IMR-90 (cell line): ENCODE data around the gene MAGED2. TPM values are rescaled to one million over a fixed set of nuclear protein-coding genes. Genes with fewer than 3 reads are reported as not detected.

Source experiments
- ATAC-seq: fragments of 200-7000 bp; cut with Tn5 transposase; 2 replicates; pipeline ENCODE4 v1.9.1; 2020; ENCODE audit warnings: low read depth, mild to moderate bottlenecking, moderate library complexity
- BruUV-seq: library from RNA; stranded (reverse); fragments of 400-500 nt; replicated peaks from 2 replicates; lab custom pipeline; 2021; lab: Mats Ljungman, UMichigan
- CTCF ChIA-PET: fragments of 300-600 bp; formaldehyde crosslinking; extraction: SDS; loops from one replicate; lab custom pipeline; 2021; ENCODE audit warnings: antibody characterized with exemption; lab: Yijun Ruan, JAX
- POLR2A ChIA-PET: fragments of 300-600 bp; sonication (Branson Sonifier 250); formaldehyde crosslinking; loops from one replicate; lab custom pipeline; 2022; ENCODE audit warnings: antibody characterized with exemption; ENCODE audit not compliant: unreplicated experiment; lab: Charles Lee
- DNase-seq: peaks from one replicate; pipeline ENCODE4 v3.0.0; 2013
- H2AFZ ChIP-seq: replicated peaks from 2 replicates; pipeline ENCODE3; 2013; ENCODE audit warnings: low read length, mild to moderate bottlenecking; ENCODE audit not compliant: poor library complexity
- H2AK5ac ChIP-seq: 2 replicates; pipeline ENCODE4 v1.6.1; 2013; ENCODE audit warnings: low read depth, low read length, inconsistent platforms
- H2AK9ac ChIP-seq: replicated peaks from 2 replicates; pipeline ENCODE3; 2013; ENCODE audit warnings: mild to moderate bottlenecking, low read depth, low read length, moderate library complexity; ENCODE audit not compliant: poor library complexity
- H2BK120ac ChIP-seq: 2 replicates; pipeline ENCODE4 v1.6.1; 2013; ENCODE audit warnings: low read depth, low read length, inconsistent platforms
- H2BK15ac ChIP-seq: 3 replicates; pipeline ENCODE4 v1.6.1; 2013; ENCODE audit warnings: low read depth, low read length, inconsistent platforms
- H2BK20ac ChIP-seq: 2 replicates; pipeline ENCODE4 v1.6.1; 2013; ENCODE audit warnings: low read depth, mild to moderate bottlenecking, inconsistent platforms, low read length, moderate library complexity
- H2BK5ac ChIP-seq: 2 replicates; pipeline ENCODE4 v1.6.1; 2013; ENCODE audit warnings: mild to moderate bottlenecking, low read depth, low read length, inconsistent platforms; ENCODE audit not compliant: poor library complexity, severe bottlenecking
- H3K14ac ChIP-seq: replicated peaks from 2 replicates; pipeline ENCODE4 v1.6.1; 2013; ENCODE audit warnings: low read depth, low read length, inconsistent platforms
- H3K18ac ChIP-seq: 2 replicates; pipeline ENCODE4 v1.6.1; 2013; ENCODE audit warnings: low read depth, low read length, control low read depth
- H3K23ac ChIP-seq: 2 replicates; pipeline ENCODE4 v1.6.1; 2013; ENCODE audit warnings: low read depth, low read length, inconsistent platforms
- H3K27ac ChIP-seq: 2 replicates; pipeline ENCODE4 v1.5.1; 2013; ENCODE audit warnings: mild to moderate bottlenecking, control low read depth, low read length; ENCODE audit not compliant: insufficient read depth
- H3K27me3 ChIP-seq: 2 replicates; pipeline ENCODE4 v1.6.1; 2013; ENCODE audit warnings: low read length; ENCODE audit not compliant: control insufficient read depth, insufficient read depth
- H3K36me3 ChIP-seq: 2 replicates; pipeline ENCODE4 v1.6.1; 2013; ENCODE audit warnings: low read length, mixed read lengths; ENCODE audit not compliant: control insufficient read depth, insufficient read depth
- H3K4ac ChIP-seq: 2 replicates; pipeline ENCODE4 v1.6.1; 2013; ENCODE audit warnings: low read depth, low read length, inconsistent platforms
- H3K4me1 ChIP-seq: 2 replicates; pipeline ENCODE4 v1.6.1; 2013; ENCODE audit warnings: low read length, mixed read lengths; ENCODE audit not compliant: control insufficient read depth, insufficient read depth
- H3K4me2 ChIP-seq: 2 replicates; pipeline ENCODE4 v1.6.1; 2013; ENCODE audit warnings: low read depth, mild to moderate bottlenecking, control low read depth, low read length, moderate library complexity
- H3K4me3 ChIP-seq: 2 replicates; pipeline ENCODE4 v1.5.1; 2013; ENCODE audit warnings: low read depth, mild to moderate bottlenecking, control low read depth, low read length, moderate library complexity; ENCODE audit not compliant: insufficient read depth
- H3K56ac ChIP-seq: 2 replicates; pipeline ENCODE4 v1.6.1; 2013; ENCODE audit warnings: low read length, inconsistent platforms; ENCODE audit not compliant: insufficient read depth; ENCODE audit errors: extremely low read depth
- H3K79me1 ChIP-seq, 2 experiments: 2 replicates each; pipeline ENCODE4 v1.6.1; 2013; ENCODE audit warnings: low read length in 2 of 2, inconsistent platforms in 1 of 2, low read depth in 1 of 2
- H3K9ac ChIP-seq: 2 replicates; pipeline ENCODE4 v1.6.1; 2013; ENCODE audit warnings: low read depth, low read length, control low read depth
- H3K9me1 ChIP-seq: 2 replicates; pipeline ENCODE4 v1.6.1; 2013; ENCODE audit warnings: low read length, inconsistent platforms; ENCODE audit not compliant: insufficient read depth
- H3K9me3 ChIP-seq: 2 replicates; pipeline ENCODE4 v1.6.1; 2013; ENCODE audit warnings: low read length; ENCODE audit not compliant: control insufficient read depth, insufficient read depth
- H4K20me1 ChIP-seq: 2 replicates; pipeline ENCODE4 v1.6.1; 2013; ENCODE audit warnings: low read length, inconsistent platforms; ENCODE audit not compliant: insufficient read depth
- H4K5ac ChIP-seq: 2 replicates; pipeline ENCODE4 v1.6.1; 2013; ENCODE audit warnings: mild to moderate bottlenecking, low read depth, low read length, control low read depth
- H4K8ac ChIP-seq, 2 experiments: 2 replicates each; pipeline ENCODE4 v1.6.1; 2013; ENCODE audit warnings: low read depth in 2 of 2, low read length in 2 of 2, control low read depth in 1 of 2, inconsistent platforms in 1 of 2
- H4K91ac ChIP-seq: 2 replicates; pipeline ENCODE4 v1.6.1; 2013; ENCODE audit warnings: low read depth, low read length, inconsistent platforms; ENCODE audit not compliant: insufficient read depth
- BHLHE40 ChIP-seq: fragments of 150-350 bp; IDR thresholded peaks from 2 replicates; pipeline ENCODE4 v1.6.1; 2016; ENCODE audit warnings: mild to moderate bottlenecking, low read depth, low read length
- CEBPB ChIP-seq: IDR thresholded peaks from 2 replicates; pipeline ENCODE4 v1.6.1; 2012; ENCODE audit warnings: low read depth, low read length, improper control_type of control experiment
- CHD1 ChIP-seq: IDR thresholded peaks from 2 replicates; pipeline ENCODE4 v1.6.1; 2012; ENCODE audit warnings: low read depth, low read length, improper control_type of control experiment
- CTCF ChIP-seq: conservative IDR thresholded peaks from 2 replicates; pipeline ENCODE4 v1.5.1; 2012; ENCODE audit warnings: mild to moderate bottlenecking, low read depth, low read length, improper control_type of control experiment
- ELK1 ChIP-seq: fragments of 150-350 bp; IDR thresholded peaks from 2 replicates; pipeline ENCODE4 v1.6.1; 2016; ENCODE audit warnings: low read depth, mild to moderate bottlenecking, low read length, moderate library complexity, borderline replicate concordance
- FOS ChIP-seq: fragments of 150-350 bp; IDR thresholded peaks from 2 replicates; pipeline ENCODE4 v1.6.1; 2016; ENCODE audit warnings: low read depth, low read length
- MAFK ChIP-seq: IDR thresholded peaks from 2 replicates; pipeline ENCODE4 v1.6.1; 2012; ENCODE audit warnings: low read depth, low read length, improper control_type of control experiment
- MAZ ChIP-seq: IDR thresholded peaks from 2 replicates; pipeline ENCODE4 v1.6.1; 2012; ENCODE audit warnings: low read depth, mild to moderate bottlenecking, low read length, improper control_type of control experiment, moderate library complexity, borderline replicate concordance
- MXI1 ChIP-seq: IDR thresholded peaks from 2 replicates; pipeline ENCODE4 v1.6.1; 2012; ENCODE audit warnings: low read depth, mild to moderate bottlenecking, low read length, moderate library complexity, borderline replicate concordance
- NFE2L2 ChIP-seq: fragments of 150-350 bp; IDR thresholded peaks from 2 replicates; pipeline ENCODE4 v1.6.1; 2016; ENCODE audit warnings: low read depth, mild to moderate bottlenecking, low read length
- POLR2A ChIP-seq: IDR thresholded peaks from 2 replicates; pipeline ENCODE4 v1.6.1; 2012; ENCODE audit warnings: mild to moderate bottlenecking, low read depth, low read length
- RAD21 ChIP-seq: IDR thresholded peaks from 2 replicates; pipeline ENCODE4 v1.6.1; 2012; ENCODE audit warnings: low read length, improper control_type of control experiment
- RCOR1 ChIP-seq: IDR thresholded peaks from 2 replicates; pipeline ENCODE4 v1.6.1; 2012; ENCODE audit warnings: mild to moderate bottlenecking, low read length, improper control_type of control experiment; ENCODE audit not compliant: insufficient replicate concordance
- RFX5 ChIP-seq: IDR thresholded peaks from 2 replicates; pipeline ENCODE4 v1.8.0; 2012; ENCODE audit warnings: low read depth, mild to moderate bottlenecking, low read length, moderate library complexity
- SMC3 ChIP-seq: fragments of 150-350 bp; IDR thresholded peaks from 2 replicates; pipeline ENCODE4 v1.6.1; 2016; ENCODE audit warnings: low read depth, mild to moderate bottlenecking, antibody characterized with exemption, low read length, moderate library complexity
- USF2 ChIP-seq: fragments of 150-350 bp; IDR thresholded peaks from 2 replicates; pipeline ENCODE4 v1.6.1; 2017; ENCODE audit warnings: mild to moderate bottlenecking, antibody characterized with exemption, low read length, low read depth
- WGBS, 2 experiments: methylation state at CpG; one replicate each; pipeline versions ENCODE4 v1.1.5 to v1.1.7; 2013; ENCODE audit warnings: missing lambda C conversion rate in 2 of 2; ENCODE audit not compliant: insufficient read length in 1 of 2; ENCODE audit errors: extremely low coverage in 2 of 2; 5-methylcytosine and 5-hydroxymethylcytosine counted together
- dilution Hi-C: fragments of 300-500 bp; cut with HindIII; formaldehyde crosslinking; loops from one replicate; pipeline ENCODE4 v1.14.3; 2018; ENCODE audit warnings: low sequenced_read_pairs; ENCODE audit not compliant: unreplicated experiment
- in situ Hi-C: fragments of 300-500 bp; cut with MboI; formaldehyde crosslinking; loops from 3 replicates; pipeline ENCODE4 v1.14.3; 2019; ENCODE audit warnings: low sequenced_read_pairs, inconsistent platforms, mixed read lengths
- intact Hi-C: fragments of 100-400 bp; cut with micrococcal nuclease; formaldehyde crosslinking; loops from 2 replicates; pipeline ENCODE4 v1.10.0; 2022
- polyA plus RNA-seq, 3 experiments: library from polyadenylated mRNA; depleted of rRNA; stranded (reverse); fragments of >200 nt; gene quantifications; 2 replicates each; pipeline ENCODE4 v1.2.3, GENCODE V29; 2012; ENCODE audit warnings: low replicate concordance in 1 of 3
- total RNA-seq: library from RNA; depleted of rRNA; stranded (reverse); fragments of >200 nt; gene quantifications from 2 replicates; pipeline ENCODE4 v1.2.3, GENCODE V29; 2012

The MAGED2 gene
- total and polyA plus RNA-seq, 2 of the 4 experiments (the other 2 are of a cell fraction), result 301 to 341 TPM

- intact Hi-C loops (no loop called here), dilution Hi-C loops (no loop called here), in situ Hi-C loops (no loop called here)
- Histone ChIP-seq H3K4me2 (no peak overlapping the region), H2AFZ (no peak overlapping the region), H3K27ac (no peak overlapping the region), H3K4ac (no peak overlapping the region), H4K91ac (no peak overlapping the region), H3K4me3 (no peak overlapping the region), H2AK9ac (no peak overlapping the region), H2AK5ac (no peak overlapping the region), H3K9me1 (no peaks in the 10 kb centered on the region; the same call in 1 of the 2 replicates), H3K79me1 (no peaks in the 10 kb centered on the region), H4K8ac (no peak overlapping the region), H3K56ac (no peak overlapping the region), H2BK120ac (no peak overlapping the region), H3K36me3 (peaks cover 2% of the 10 kb centered on the region; the same call in 1 of the 2 replicates), H3K9ac (no peak overlapping the region), H3K9me3 (no peaks in the 10 kb centered on the region; the same call in 1 of the 2 replicates), H4K5ac (no peak overlapping the region), H3K4me1 (no peaks in the 10 kb centered on the region), H3K18ac (no peak overlapping the region), H3K27me3 (no peaks in the 10 kb centered on the region), H2BK5ac (no peak overlapping the region), H2BK15ac (no peak overlapping the region), H2BK20ac (no peak overlapping the region), H3K23ac (no peak overlapping the region), H3K14ac (no peak overlapping the region), H4K20me1 (no peaks in the 10 kb centered on the region; the same call in 1 of the 2 replicates)
- ATAC-seq (no peak), DNase-seq (no peak)
- POLR2A ChIA-PET, result no interaction called here
- WGBS, 2 experiments, result no CpG with 5 or more reads among the region's 2 CpGs
- BruUV-seq, result no TSS peak
- CTCF ChIA-PET, result no interaction called here
- TF ChIP-seq MXI1 (no peak), SMC3 (no peak), CTCF (no peak), CEBPB (no peak), BHLHE40 (no peak), RFX5 (no peak), MAFK (no peak), RAD21 (no peak), MAZ (no peak), NFE2L2 (no peak), ELK1 (no peak), POLR2A (no peak), RCOR1 (no peak), FOS (no peak), CHD1 (no peak), USF2 (no peak)
Observed at GRCh38 chrX:54821310-54821709, 13.8 kb downstream of the MAGED2 start.
